Fibroblast of mammary gland (primary cell): ENCODE measurements around the gene RAB11A.

Source experiments
- DNase-seq: peaks from one replicate; pipeline ENCODE4 v3.0.0-alpha.2; 2010; ENCODE audit warnings: low read depth
- H3K4me3 ChIP-seq: 2 replicates; pipeline ENCODE4 v1.5.1; 2011; ENCODE audit warnings: low read depth, mild to moderate bottlenecking, low read length, moderate library complexity; ENCODE audit not compliant: control insufficient read depth
- TF ChIP-seq, protein P1 (sequence below): conservative IDR thresholded peaks from 2 replicates; pipeline ENCODE4 v1.5.1; 2011; ENCODE audit warnings: low read depth, low read length, inconsistent platforms; ENCODE audit not compliant: control insufficient read depth, insufficient read depth

RAB11A gene

DNA sequence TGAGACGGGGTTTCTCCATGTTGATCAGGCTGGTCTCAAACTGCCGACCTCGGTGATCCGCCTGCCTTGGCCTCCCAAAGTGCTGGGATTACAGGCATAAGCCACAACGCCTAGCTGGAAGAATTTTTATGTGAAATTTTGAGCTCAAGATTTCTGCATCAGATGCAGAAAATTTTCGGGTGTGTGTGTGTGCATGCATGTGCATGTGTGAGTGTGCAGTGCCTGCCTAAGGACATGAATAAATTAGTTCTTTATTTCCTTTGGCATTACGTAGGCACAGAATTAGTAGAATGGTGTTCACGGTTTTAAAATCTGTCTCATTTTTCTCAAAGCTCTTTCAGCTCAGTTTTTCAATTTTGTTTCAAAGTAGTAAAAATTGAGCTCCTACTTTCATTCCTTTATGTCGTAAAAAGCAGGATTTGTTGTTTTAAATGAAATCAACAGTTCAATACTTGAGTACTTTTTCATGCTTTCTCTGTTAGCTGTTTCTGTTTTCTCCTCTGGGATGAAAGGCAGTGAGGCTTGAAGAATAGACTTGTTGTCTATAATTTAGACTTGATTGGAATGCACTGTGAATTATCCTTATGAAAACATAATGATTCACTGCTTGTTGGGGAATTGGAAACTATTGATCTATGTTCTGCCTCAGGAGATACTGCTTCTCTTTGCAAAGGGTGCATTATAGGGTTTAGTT lies 23.3 kb upstream of the RAB11A start:
- TF ChIP-seq, protein P1, sequence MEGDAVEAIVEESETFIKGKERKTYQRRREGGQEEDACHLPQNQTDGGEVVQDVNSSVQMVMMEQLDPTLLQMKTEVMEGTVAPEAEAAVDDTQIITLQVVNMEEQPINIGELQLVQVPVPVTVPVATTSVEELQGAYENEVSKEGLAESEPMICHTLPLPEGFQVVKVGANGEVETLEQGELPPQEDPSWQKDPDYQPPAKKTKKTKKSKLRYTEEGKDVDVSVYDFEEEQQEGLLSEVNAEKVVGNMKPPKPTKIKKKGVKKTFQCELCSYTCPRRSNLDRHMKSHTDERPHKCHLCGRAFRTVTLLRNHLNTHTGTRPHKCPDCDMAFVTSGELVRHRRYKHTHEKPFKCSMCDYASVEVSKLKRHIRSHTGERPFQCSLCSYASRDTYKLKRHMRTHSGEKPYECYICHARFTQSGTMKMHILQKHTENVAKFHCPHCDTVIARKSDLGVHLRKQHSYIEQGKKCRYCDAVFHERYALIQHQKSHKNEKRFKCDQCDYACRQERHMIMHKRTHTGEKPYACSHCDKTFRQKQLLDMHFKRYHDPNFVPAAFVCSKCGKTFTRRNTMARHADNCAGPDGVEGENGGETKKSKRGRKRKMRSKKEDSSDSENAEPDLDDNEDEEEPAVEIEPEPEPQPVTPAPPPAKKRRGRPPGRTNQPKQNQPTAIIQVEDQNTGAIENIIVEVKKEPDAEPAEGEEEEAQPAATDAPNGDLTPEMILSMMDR: no peak
- H3K4me3 ChIP-seq: no peak overlapping the region
- DNase-seq: no peak

DNA sequence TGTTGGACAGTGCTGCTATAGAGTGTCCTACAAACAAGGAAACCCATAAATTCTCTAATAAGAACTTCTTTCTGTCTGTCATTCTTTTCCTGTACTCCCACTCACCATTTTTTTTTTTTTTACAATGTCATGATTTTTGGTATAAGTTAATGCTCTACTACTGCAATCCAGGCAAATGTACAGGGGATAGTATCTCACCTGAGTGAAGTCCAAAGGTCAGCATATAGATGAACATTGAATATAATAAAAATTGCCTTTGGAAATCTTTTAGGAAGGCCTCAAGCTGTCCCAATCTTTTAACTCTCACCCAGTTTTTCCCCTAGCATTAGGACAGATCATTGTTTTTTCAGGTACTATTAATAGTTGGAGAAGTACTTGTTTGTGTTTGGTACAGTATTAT lies 21.3 kb upstream of the RAB11A start:
- TF ChIP-seq, protein P1: no peak
- H3K4me3 ChIP-seq: no peak overlapping the region
- DNase-seq: no peak

DNA sequence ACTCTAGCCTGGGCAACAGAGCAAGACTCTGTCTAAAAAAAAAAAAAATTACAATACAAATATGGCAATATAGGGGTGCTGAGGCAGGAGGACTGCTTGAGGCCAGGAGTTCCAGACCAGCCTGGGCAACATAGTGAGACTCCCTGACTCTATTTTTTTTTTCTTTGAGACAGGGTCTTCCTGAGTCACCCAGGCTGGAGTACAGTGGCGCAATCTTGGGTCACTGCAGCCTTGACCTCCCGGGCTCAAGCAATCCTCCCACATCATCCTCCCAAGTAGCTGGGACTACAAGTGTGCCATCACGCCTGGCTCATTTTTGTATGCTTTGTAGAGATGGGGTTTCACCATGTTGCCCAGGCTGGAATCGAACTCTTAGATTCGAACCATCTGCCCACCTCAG lies 17.3 kb upstream of the RAB11A start:
- TF ChIP-seq, protein P1: no peak
- no peak for DNase-seq
- H3K4me3 ChIP-seq: no peak overlapping the region

DNA sequence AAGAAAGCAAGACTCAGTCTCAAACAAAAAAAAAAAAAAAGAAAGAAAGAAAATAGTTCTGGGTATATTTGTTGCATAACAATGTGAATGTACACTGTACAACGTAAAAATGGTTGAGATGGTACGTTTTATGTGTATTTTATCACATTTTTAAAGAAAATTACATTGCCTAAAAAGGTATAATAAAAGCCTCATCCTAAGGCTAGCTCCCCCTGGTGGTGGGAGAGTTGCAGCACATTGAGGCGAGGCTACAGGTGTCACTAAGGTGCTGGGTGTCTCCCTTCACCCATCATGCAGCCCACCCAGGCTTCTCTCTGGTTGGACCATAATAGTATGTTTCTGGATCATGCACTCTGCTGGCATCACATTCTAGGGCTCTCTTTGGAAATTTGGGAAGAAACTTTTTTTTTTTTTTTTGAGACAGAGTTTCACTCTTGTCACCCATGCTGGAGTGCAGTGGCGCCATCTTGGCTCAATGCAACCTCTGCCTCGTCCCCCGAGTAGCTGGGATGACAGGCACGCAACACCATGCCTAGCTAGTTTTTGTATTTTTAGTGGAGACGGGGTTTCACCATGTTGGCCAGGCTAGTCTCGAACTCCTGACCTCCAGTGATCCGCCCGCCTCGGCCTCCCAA lies 12.4 kb upstream of the RAB11A start:
- TF ChIP-seq, protein P1: peak; percentile 93
- peak; percentile 60 for DNase-seq
- no peak overlapping the region for H3K4me3 ChIP-seq

DNA sequence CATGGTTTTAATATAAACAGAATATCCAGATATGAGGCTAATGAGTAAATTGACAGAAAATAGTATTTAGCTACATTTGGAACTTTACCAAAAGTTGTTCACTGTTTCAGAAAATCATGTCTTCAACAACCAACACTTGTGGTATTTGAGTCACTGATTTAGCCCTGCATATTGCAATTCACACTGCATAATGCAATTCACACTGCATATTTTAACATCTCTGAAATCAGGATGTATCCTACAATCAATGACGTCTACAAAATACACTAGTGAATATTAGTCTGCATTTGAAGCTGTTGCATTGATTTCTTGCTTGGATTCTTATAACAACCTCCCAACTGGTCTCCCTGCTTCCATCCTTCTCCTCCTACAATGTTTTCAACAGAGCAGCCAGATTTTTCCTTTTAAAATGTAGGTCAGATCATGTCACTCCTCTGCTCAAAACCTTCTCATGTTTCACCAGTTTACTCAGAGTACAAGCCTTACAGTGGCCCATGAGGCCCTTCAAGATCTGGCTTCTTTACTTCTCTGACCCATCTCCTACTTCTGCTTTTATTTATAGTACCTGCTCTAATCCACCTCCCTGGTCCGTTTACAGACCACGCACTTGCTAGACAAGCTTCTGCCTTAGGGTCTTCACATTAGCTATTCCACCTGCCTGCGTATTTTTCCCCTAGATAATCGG lies 11.4 kb upstream of the RAB11A start:
- H3K4me3 ChIP-seq: no peak overlapping the region
- no peak for DNase-seq
- TF ChIP-seq, protein P1: no peak

DNA sequence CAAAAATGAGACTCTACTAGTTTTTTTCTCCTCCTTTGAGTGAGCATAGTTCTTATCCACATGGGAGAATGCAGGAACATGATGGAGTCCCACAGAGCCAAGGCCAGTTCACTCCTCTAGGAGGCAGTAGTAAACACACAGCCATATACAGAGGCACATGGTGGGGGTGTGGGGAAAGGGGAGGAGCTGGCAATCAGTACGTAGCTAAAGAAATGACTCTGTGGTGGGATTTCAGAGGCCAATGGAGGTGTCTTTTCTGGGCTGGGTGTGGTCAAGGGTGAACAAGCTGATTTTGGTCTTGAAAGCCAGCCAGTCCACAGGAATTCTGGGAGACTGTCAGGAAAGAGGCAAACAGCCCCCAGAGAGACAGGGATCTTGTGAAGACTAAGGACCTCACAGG lies 6.6 kb upstream of the RAB11A start:
- TF ChIP-seq, protein P1: peak; percentile 76
- no peak overlapping the region for H3K4me3 ChIP-seq
- peak; percentile 86 for DNase-seq
